C4-2B (cell line): ENCODE measurements around the gene CCDC74B.
"Not testable (repeated sequence)": the region's sequence is repeated elsewhere in the genome, so short reads cannot be mapped to it uniquely, and the experiment has no call there.

Source experiments
- H3K27ac ChIP-seq: fragments of 450-650 bp; 2 replicates; pipeline ENCODE4 v1.5.1; 2017
- CTCF ChIP-seq: fragments of 450-650 bp; conservative IDR thresholded peaks from 2 replicates; pipeline ENCODE4 v1.5.1; 2017; ENCODE audit warnings: mild to moderate bottlenecking
- ZFX ChIP-seq: fragments of 450-650 bp; IDR thresholded peaks from 2 replicates; pipeline ENCODE4 v1.6.1; 2017

The CCDC74B gene

GRCh38 chr2:130141645-130142370 lies 3.1 kb downstream of the CCDC74B start:
- not testable (repeated sequence) for H3K27ac ChIP-seq

GRCh38 chr2:130141002-130141401 lies 3.9 kb downstream of the CCDC74B start:
- not testable (repeated sequence) for H3K27ac ChIP-seq

- not testable (repeated sequence) for H3K27ac ChIP-seq
Observed at GRCh38 chr2:130140516-130140915, 4.4 kb downstream of the CCDC74B start.

GRCh38 chr2:130139331-130140280 lies 5.3 kb downstream of the CCDC74B start:
- not testable (repeated sequence) for H3K27ac ChIP-seq

GRCh38 chr2:130138841-130139251 lies 6.1 kb downstream of the CCDC74B start:
- H3K27ac ChIP-seq, result not testable (repeated sequence)

GRCh38 chr2:130138326-130138725 lies 6.6 kb downstream of the CCDC74B start:
- H3K27ac ChIP-seq, result not testable (repeated sequence)

- not testable (repeated sequence) for H3K27ac ChIP-seq
Observed at GRCh38 chr2:130137118-130137517, 7.8 kb downstream of the CCDC74B start.

- H3K27ac ChIP-seq, result not testable (repeated sequence)
Observed at GRCh38 chr2:130136546-130136945, 8.4 kb downstream of the CCDC74B start.

GRCh38 chr2:130135692-130136541 lies 9.0 kb downstream of the CCDC74B start:
- TF ChIP-seq ZFX (no peak), CTCF (no peak)
- no peak overlapping the region for H3K27ac ChIP-seq

GRCh38 chr2:130129120-130129829 lies 15.6 kb downstream of the CCDC74B start, which contains the start of gene POTEF:
Gene POTEF (minus strand): TSS chr2:130129222. CDS start chr2:130120515, 8,707 bp downstream.
- H3K27ac ChIP-seq, result not testable (repeated sequence)

- not testable (repeated sequence) for H3K27ac ChIP-seq
Observed at GRCh38 chr2:130128464-130128863, 16.4 kb downstream of the CCDC74B start.

GRCh38 chr2:130127726-130128125 lies 17.2 kb downstream of the CCDC74B start:
- H3K27ac ChIP-seq, result not testable (repeated sequence)

- not testable (repeated sequence) for H3K27ac ChIP-seq
Observed at GRCh38 chr2:130120924-130121323, 24.0 kb downstream of the CCDC74B start.

GRCh38 chr2:130102597-130103363 lies 42.1 kb downstream of the CCDC74B start:
- not testable (repeated sequence) for H3K27ac ChIP-seq
